Measurements from ENCODE around the gene PPP4R4. TPM values are rescaled to one million over a fixed set of nuclear protein-coding genes. Genes with fewer than 3 reads are reported as not detected.
A peak's percentile ranks its signal among the peaks of the same experiment; 100 is the strongest.

The PPP4R4 gene
- total and polyA plus RNA-seq, 4 donors = 1.6 to 25.9 (median 3.8) TPM

DNA sequence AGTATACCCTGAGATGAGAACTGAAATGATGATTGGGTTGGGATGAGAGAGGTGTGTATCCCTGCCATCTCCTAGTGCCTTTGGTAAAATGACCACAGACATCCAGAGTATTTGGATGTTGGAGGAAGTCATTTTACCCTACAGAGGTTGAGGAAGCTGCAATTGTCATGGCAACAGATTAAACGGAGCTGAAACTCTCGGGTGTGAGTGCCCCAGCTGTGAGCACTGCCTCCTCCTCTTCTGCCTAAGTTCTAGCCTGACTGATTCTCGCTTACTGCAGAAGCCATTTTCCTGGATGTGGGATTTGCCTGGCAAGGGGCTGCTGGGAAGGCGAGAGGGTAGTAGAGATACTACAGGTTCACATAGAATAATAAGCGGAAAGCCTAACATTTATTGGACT, 10.3 kb upstream of the PPP4R4 start:
- no peaks in the 10 kb centered on the region for H3K36me3 ChIP-seq (ENCODE audit: control insufficient read depth in 4 of 4, insufficient read depth in 4 of 4, low read length in 4 of 4)
- H3K9ac ChIP-seq (ENCODE audit: insufficient read depth in 1 of 2, low read length in 2 of 2) = no peak overlapping the region
- H3K4me1 ChIP-seq (ENCODE audit: control insufficient read depth in 5 of 5, insufficient read depth in 5 of 5, low read length in 5 of 5) = peaks cover 0 to 14% (median 5%) of the 10 kb centered on the region in 5 donors
- no peak overlapping the region for H3K27ac ChIP-seq (ENCODE audit: low read depth in 1 of 2, low read length in 1 of 2)
- TF ChIP-seq, protein P1, sequence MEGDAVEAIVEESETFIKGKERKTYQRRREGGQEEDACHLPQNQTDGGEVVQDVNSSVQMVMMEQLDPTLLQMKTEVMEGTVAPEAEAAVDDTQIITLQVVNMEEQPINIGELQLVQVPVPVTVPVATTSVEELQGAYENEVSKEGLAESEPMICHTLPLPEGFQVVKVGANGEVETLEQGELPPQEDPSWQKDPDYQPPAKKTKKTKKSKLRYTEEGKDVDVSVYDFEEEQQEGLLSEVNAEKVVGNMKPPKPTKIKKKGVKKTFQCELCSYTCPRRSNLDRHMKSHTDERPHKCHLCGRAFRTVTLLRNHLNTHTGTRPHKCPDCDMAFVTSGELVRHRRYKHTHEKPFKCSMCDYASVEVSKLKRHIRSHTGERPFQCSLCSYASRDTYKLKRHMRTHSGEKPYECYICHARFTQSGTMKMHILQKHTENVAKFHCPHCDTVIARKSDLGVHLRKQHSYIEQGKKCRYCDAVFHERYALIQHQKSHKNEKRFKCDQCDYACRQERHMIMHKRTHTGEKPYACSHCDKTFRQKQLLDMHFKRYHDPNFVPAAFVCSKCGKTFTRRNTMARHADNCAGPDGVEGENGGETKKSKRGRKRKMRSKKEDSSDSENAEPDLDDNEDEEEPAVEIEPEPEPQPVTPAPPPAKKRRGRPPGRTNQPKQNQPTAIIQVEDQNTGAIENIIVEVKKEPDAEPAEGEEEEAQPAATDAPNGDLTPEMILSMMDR (IDR thresholded peaks at IDR 0.05; ENCODE audit: control extremely low read depth, extremely low read depth) = no peak
- DNase-seq = no peak
- no peak overlapping the region for H3K4me3 ChIP-seq
- no peaks in the 10 kb centered on the region for H3K9me3 ChIP-seq (ENCODE audit: control insufficient read depth in 4 of 4, insufficient read depth in 3 of 4, low read length in 3 of 4)
- peaks cover 0 to 7% (median 3%) of the 10 kb centered on the region in 3 donors for H3K27me3 ChIP-seq (ENCODE audit: control insufficient read depth in 3 of 3, insufficient read depth in 3 of 3, low read length in 2 of 3)
- no peak for ATAC-seq (ENCODE audit: insufficient read depth, low FRiP score)
- 60 to 73% methylated on average over 5 of the region's 5 CpGs for WGBS, 2 donors

DNA sequence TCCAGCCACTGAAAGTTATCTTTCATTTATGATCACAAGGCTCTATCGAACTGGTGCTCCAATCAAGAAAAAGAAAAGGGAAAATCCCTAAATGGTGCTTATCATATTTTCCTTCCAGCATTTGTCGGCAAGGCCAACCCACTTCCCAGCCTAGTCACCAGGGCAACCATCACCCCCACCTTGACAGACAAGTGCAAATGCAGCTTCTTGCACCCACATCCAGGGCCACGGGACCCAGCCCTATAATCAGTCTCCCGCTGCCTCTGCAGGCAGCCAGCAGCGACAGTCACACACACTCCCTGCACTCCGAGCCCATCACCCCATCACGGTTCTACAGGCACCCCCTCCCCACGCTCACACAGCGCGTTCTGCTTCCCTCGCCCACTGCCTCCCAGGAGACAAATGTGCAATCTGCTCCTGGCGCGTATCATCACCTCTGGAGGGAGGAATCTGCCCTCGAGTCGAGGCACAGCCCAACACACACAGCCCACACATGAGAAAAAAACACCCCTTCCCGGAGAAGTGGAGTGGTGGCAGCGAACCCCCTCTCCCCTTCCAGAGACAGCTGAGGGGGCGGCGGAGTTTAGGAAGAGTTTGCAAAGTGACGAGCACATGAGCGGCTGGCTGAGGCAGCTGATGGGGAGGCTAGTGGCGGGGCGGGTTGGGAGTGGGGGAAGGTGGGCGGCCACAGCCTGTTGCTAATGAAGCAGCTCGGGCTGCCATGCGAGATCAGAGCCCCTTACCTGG, 9.3 kb upstream of the PPP4R4 start:
- peaks cover 0 to 14% (median 5%) of the 10 kb centered on the region in 5 donors for H3K4me1 ChIP-seq (ENCODE audit: control insufficient read depth in 5 of 5, insufficient read depth in 5 of 5, low read length in 5 of 5)
- no peak overlapping the region for H3K4me3 ChIP-seq
- no peak for ATAC-seq (ENCODE audit: insufficient read depth, low FRiP score)
- TF ChIP-seq, protein P1 (IDR thresholded peaks at IDR 0.05; ENCODE audit: control extremely low read depth, extremely low read depth) = no peak
- peak in 1 of 3 donors; percentile 21 for DNase-seq
- no peaks in the 10 kb centered on the region for H3K9me3 ChIP-seq (ENCODE audit: control insufficient read depth in 4 of 4, insufficient read depth in 3 of 4, low read length in 3 of 4)
- H3K9ac ChIP-seq (ENCODE audit: insufficient read depth in 1 of 2, low read length in 2 of 2) = no peak overlapping the region
- peaks cover 0 to 7% (median 3%) of the 10 kb centered on the region in 3 donors for H3K27me3 ChIP-seq (ENCODE audit: control insufficient read depth in 3 of 3, insufficient read depth in 3 of 3, low read length in 2 of 3)
- no peak overlapping the region for H3K27ac ChIP-seq (ENCODE audit: low read depth in 1 of 2, low read length in 1 of 2)
- WGBS, 2 donors = 60 to 66% methylated on average over 25 to 26 of the region's 26 CpGs
- no peaks in the 10 kb centered on the region for H3K36me3 ChIP-seq (ENCODE audit: control insufficient read depth in 4 of 4, insufficient read depth in 4 of 4, low read length in 4 of 4)

DNA sequence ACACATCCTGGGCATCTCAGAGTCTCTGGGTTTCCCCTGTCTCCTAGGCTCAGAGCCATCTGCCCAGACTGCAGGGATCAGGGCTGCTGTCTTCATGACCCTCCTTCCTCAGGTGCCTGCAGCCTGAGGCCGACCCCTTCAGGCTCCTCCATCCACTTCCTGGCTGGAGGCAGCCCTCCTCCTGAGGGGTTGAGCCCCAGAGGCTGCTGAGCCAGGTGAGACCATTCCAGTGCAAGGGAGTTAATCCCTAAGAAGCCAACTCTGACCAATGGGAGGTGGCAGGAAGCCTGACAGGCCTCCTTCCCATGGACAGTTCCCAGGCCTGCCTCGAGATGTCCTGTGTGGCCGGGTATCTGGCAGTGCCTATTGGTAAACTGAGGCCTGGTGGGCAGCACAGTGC, 8.4 kb upstream of the PPP4R4 start:
- no peaks in the 10 kb centered on the region for H3K36me3 ChIP-seq (ENCODE audit: control insufficient read depth in 4 of 4, insufficient read depth in 4 of 4, low read length in 4 of 4)
- no peak for DNase-seq
- 91 to 100% methylated on average over 3 of the region's 3 CpGs for WGBS, 2 donors
- peaks cover 0 to 7% (median 3%) of the 10 kb centered on the region in 3 donors for H3K27me3 ChIP-seq (ENCODE audit: control insufficient read depth in 3 of 3, insufficient read depth in 3 of 3, low read length in 2 of 3)
- TF ChIP-seq, protein P1 (IDR thresholded peaks at IDR 0.05; ENCODE audit: control extremely low read depth, extremely low read depth) = no peak
- H3K9me3 ChIP-seq (ENCODE audit: control insufficient read depth in 4 of 4, insufficient read depth in 3 of 4, low read length in 3 of 4) = no peaks in the 10 kb centered on the region
- H3K4me1 ChIP-seq (ENCODE audit: control insufficient read depth in 5 of 5, insufficient read depth in 5 of 5, low read length in 5 of 5) = peaks cover 0 to 14% (median 5%) of the 10 kb centered on the region in 5 donors
- H3K9ac ChIP-seq (ENCODE audit: insufficient read depth in 1 of 2, low read length in 2 of 2) = no peak overlapping the region
- no peak overlapping the region for H3K4me3 ChIP-seq
- ATAC-seq (ENCODE audit: insufficient read depth, low FRiP score) = no peak
- no peak overlapping the region for H3K27ac ChIP-seq (ENCODE audit: low read depth in 1 of 2, low read length in 1 of 2)

Measured in lung (tissue), 12 donors.